Amniotic epithelial cell (primary cell): ENCODE results near the gene CLDN3.
"Not testable (repeated sequence)": the region's sequence is repeated elsewhere in the genome, so short reads cannot be mapped to it uniquely, and the experiment has no call there.

ENCODE experiments used
- DNase-seq: peaks from one replicate; pipeline ENCODE4 v3.0.0-alpha.2; 2010; ENCODE audit warnings: low read depth

CLDN3 gene

GRCh38 chr7:73770002-73770859, at the start of gene CLDN3:
Gene CLDN3 (minus strand): TSS chr7:73770270. CDS start chr7:73770049, 221 bp downstream.
- no peak for DNase-seq

DNA sequence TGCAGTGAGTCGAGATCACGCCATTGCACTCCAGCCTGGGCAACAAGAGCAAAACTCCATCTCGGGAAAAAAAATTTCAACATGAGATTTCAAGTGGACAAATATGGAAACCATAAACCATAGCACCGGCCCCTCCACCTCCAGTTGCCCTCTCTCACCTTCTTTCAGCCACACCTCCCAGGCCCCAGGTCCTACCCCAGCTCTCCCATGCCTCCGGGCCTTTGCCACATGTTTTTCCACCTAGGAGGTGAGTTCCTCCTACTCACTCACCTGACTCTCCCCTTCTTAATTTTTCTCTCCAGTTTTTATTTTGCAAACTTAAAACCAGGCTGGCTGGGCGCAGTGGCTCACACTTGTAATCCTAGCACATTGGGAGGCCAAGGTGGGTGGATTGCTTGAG, 47.1 kb upstream of the CLDN3 start:
- DNase-seq = no peak

- DNase-seq = no peak
These were observed 45.4 kb upstream of the CLDN3 start for GRCh38 chr7:73815436-73815835.

DNA sequence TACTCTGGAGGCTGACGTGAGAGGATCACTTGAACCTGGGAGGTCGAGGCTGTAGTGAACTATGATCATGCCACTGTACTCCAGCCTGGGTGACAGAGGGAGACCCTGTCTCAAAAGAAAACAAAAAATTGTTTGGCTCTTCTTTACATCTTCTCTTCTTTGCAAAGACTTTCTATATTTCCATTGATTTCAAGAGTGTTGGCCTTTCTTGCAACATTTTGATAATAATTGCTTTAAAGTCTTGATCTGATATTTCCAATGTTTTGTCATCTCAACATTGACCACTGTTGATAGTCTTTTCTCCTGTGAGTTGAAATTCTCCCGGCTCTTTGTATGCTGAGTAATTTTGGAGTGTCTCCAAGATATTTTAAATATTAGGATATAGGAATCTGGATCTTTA, 42.9 kb upstream of the CLDN3 start:
- DNase-seq = no peak

GRCh38 chr7:73811760-73812168, 41.7 kb upstream of the CLDN3 start:
- peak; percentile 45 for DNase-seq

DNA sequence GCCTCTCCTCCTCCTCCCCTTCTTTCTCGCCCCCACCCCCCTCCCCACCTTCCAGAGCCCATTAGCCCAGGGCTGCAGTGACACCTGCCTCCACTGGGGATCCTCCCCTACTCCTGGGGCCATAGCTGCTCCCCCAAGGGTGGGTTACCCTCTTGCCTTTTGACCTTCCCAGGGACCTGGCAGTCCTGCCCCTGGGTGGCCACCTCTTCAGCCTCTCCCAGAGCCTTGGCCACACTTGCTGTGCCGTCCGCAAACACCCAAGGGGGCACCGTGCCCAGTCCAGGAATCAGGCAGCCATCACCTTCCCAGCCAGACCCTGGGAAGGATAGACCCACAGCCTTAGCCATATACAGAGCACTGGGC, 40.9 kb upstream of the CLDN3 start:
- DNase-seq = no peak

GRCh38 chr7:73809467-73809951, 39.4 kb upstream of the CLDN3 start:
- no peak for DNase-seq

GRCh38 chr7:73802459-73802858, 32.4 kb upstream of the CLDN3 start:
- no peak for DNase-seq

DNA sequence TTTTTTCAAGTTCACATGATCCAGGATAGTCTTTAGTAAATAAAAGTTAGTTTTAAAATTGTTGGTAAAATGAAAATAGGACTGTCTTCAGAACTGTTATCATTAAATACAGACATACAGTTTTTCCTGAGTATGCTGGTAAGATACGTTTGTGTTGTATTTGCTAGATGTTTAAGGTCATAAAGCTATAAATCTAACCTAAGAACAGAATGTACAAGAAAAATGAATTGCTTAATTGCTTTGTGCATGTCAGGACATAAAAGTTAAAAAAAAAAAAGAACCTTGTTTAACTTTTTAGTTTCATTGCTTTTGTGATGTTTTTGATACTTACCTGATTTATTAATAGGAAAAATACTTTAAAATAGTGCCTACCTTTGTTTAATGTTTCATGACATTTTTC, 31.5 kb upstream of the CLDN3 start:
- DNase-seq = peak; percentile 53

- DNase-seq = no peak
These were observed 29.4 kb upstream of the CLDN3 start for GRCh38 chr7:73799282-73800141.

DNA sequence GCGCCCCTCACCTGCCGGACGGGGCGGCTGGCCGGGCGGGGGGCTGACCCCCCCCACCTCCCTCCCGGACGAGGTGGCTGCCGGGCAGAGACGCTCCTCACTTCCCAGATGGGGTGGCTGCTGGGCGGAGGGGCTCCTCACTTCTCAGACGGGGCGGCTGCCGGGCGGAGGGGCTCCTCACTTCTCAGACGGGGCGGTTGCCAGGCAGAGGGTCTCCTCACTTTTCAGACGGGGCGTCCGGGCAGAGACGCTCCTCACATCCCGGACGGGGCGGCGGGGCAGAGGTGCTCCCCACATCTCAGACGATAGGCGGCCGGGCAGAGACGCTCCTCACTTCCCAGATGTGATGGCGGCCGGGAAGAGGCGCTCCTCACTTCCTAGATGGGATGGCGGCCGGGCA, 27.1 kb upstream of the CLDN3 start:
- DNase-seq = not testable (repeated sequence)

GRCh38 chr7:73796656-73797055, 26.6 kb upstream of the CLDN3 start:
- not testable (repeated sequence) for DNase-seq

DNA sequence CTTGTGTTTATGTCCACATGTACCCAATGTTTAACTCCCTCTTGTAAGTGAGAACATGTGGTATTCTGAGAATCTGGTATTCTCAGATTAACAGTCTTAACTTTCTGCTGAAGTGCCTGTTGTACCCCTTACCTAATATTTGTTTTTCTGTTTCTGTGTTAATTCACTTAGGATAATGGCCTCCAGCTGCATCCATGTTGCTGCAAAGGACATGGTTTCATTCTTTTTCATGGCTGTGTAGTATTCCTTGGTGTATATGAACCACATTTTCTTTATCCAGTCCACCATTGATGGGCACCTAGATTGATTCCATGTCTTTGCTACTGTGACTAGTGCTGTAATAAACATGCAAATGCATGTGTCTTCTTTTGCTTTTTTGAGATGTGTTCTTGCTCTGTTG, 25.1 kb upstream of the CLDN3 start:
- not testable (repeated sequence) for DNase-seq

- DNase-seq = not testable (repeated sequence)
These were observed 21.2 kb upstream of the CLDN3 start for GRCh38 chr7:73791170-73791690.

DNA sequence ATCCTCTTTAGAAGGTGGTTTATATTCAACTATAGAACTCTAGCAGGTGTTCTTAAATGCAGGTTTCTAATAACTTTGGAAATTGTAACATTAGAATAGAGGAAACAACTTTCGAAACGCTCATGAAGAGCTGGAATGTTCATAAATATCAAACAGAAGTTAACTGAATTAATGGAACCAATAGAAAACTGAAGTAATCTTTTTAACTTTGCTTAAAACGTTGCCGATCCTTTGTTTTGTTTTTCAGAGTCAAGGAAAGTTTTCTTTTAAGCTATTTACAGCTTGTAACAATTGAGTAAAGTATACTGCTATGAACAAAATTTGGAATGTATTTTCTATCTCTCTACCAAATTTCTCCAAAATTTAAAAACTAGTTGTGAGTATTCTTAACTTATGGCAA, 19.0 kb upstream of the CLDN3 start:
- no peak for DNase-seq

DNA sequence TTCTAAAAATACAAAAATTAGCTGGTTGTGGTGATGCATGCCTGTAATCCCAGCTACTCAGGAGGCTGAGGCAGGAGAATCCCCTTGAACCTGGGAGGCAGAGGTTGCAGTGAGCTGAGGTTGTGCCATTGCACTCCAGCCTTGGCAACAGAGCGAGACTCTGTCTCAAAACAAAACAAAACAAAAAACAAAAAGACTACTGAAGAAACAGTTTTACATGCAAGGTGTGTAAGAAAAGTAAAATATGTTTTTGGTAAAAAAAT, 17.6 kb upstream of the CLDN3 start:
- not testable (repeated sequence) for DNase-seq

- DNase-seq = no peak
These were observed 16.5 kb upstream of the CLDN3 start for GRCh38 chr7:73786588-73786987.

DNA sequence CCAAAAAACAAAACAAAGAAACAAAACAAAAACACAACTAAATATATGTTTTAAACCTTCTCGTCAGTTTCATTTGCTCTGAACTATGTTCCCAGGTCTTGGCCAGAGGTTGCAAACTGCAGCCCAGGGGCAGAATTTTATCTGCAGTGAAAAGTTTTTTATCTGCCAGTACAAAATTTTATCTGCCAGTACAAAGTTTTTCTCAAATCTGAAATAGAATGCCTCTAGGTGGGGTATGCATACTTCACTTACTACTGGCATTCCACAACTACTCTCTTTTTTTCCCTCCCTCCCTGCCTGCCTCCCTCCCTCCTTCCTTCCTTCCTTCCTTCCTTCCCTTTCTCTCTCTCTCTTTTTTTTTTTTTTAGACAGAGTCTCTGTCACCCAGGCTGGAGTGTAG, 9.4 kb upstream of the CLDN3 start:
- DNase-seq = peak; percentile 12

GRCh38 chr7:73778801-73779389, 8.8 kb upstream of the CLDN3 start:
- no peak for DNase-seq

DNA sequence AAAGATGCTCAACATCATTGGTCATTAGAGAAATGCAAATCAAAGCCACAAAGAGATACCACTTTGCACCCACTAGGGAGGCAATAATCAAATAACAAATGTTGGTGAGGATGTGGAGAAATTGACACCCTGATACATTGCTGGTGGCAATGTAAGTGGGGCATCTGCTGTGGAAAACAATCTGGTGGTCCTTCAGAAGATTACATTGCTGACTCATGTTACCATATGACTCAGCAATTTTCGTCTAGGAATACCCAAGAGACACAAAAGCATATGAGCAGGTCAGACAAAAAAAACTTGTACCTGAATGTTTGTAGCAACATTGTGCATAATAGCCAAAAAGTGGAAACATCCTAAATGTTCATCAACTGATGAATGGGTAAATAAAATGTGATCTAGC, 4.9 kb upstream of the CLDN3 start:
- peak; percentile 28 for DNase-seq

GRCh38 chr7:73773700-73774517, 3.8 kb upstream of the CLDN3 start:
- DNase-seq = no peak
